Neural crest cell (in vitro differentiated cells): Measurements from ENCODE around the gene RPS6KL1. TPM values are rescaled to one million over a fixed set of nuclear protein-coding genes. Genes with fewer than 3 reads are reported as not detected.

Experiments
- DNase-seq: peaks from one replicate; pipeline ENCODE4 v3.0.0; 2021; ENCODE audit warnings: low read depth, mixed read lengths, low spot score
- H3K27ac Mint-ChIP-seq: one replicate; pipeline ENCODE4 v1.8.0; 2021; ENCODE audit warnings: mild to moderate bottlenecking, mixed read lengths; ENCODE audit not compliant: unreplicated experiment
- H3K27me3 Mint-ChIP-seq: 2 replicates; pipeline ENCODE4 v1.8.0; 2021; ENCODE audit warnings: low read depth, mild to moderate bottlenecking, mixed read lengths
- H3K36me3 Mint-ChIP-seq: 2 replicates; pipeline ENCODE4 v1.8.0; 2021; ENCODE audit warnings: low read depth, mild to moderate bottlenecking, mixed read lengths
- H3K4me1 Mint-ChIP-seq: 2 replicates; pipeline ENCODE4 v1.8.0; 2021; ENCODE audit warnings: mixed read lengths
- H3K4me3 Mint-ChIP-seq: one replicate; pipeline ENCODE4 v1.8.0; 2021; ENCODE audit warnings: mild to moderate bottlenecking, mixed read lengths
- H3K9me3 Mint-ChIP-seq: 2 replicates; pipeline ENCODE4 v1.8.0; 2021; ENCODE audit warnings: mixed read lengths
- CTCF ChIP-seq: fragments of 200-600 bp; sonication (generic); conservative IDR thresholded peaks from 2 replicates; pipeline ENCODE4 v1.5.0; 2021; ENCODE audit warnings: antibody characterized with exemption, mild to moderate bottlenecking
- total RNA-seq: library from RNA; stranded (reverse); gene quantifications from 2 replicates; pipeline ENCODE4 v1.2.1, GENCODE V29; 2021

RPS6KL1 gene
- total RNA-seq, 1 donor from 2014 or later, result 13.9 TPM

GRCh38 chr14:74888164-74889158, 34.6 kb downstream of the RPS6KL1 start:
- Mint-ChIP-seq H3K27me3 (no peaks in the 10 kb centered on the region), H3K4me3 (no peak overlapping the region), H3K4me1 (peaks cover 30% of the 10 kb centered on the region), H3K36me3 (peaks cover 4% of the 10 kb centered on the region), H3K27ac (no peak overlapping the region), H3K9me3 (no peaks in the 10 kb centered on the region)
- DNase-seq, result no peak
- no peak for TF ChIP-seq CTCF

DNA sequence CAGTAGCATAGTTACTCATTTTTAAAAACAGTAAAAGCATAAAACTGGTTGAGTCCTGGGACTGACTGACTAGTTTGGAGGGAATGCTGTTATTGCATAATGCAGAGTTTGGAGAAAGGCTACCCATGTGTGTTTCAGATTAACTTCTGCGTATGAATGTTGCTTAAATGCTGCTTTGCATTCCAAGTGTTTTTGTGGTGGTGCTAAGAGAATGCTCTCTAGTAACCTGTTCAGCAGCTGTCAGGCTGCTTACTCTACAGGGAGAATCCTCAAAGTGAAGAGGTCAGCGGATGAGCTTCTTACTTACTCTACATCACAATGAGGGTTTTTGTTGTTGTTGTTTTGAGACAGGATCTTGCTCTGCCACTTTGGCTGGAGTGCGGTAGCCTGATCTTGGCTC, 37.1 kb downstream of the RPS6KL1 start:
- Mint-ChIP-seq H3K4me3 (peak overlapping the region; percentile 60), H3K27me3 (no peaks in the 10 kb centered on the region), H3K27ac (no peak overlapping the region), H3K36me3 (no peaks in the 10 kb centered on the region), H3K9me3 (no peaks in the 10 kb centered on the region), H3K4me1 (peaks cover 46% of the 10 kb centered on the region)
- no peak for TF ChIP-seq CTCF
- no peak for DNase-seq

DNA sequence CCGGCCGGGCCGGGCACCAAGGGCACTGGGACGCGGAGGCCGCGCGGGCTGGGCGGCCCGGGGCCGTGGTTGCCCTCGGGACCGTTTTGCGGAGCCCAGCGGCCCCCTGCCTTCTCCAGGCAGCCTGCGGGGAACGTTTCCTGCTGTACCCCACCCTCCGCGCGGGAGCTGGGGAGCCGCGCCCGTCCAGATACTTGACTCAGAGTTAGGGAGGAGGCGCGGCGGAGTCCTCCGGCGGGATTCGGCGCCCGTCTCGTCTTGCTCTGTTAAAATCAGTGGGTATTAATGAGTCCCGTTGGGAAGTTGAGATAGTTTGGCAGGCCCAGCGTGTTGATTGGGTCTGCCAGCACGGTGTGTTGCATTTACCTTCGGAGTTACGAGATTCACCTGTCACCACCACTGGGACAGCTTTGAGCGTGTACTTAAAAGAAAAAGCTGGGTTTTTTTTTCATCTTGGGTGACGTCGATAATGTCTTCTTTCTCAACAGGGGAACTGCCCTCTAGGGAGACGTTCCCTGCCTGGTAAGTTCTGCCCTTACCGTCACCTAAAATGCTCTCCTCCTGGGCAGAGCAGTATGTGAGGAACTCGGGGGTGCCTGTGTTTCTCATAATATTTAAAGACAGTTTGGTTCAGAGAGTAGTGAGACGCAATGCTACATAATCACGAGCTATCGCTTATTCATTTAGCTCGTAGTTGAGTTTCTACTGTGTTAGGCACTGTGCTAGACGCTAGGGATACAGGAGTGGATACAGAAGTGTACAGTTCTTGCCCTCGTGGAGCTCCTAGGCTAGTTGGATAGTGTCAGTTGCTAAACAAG, 40.7 kb downstream of the RPS6KL1 start:
- Mint-ChIP-seq H3K9me3 (no peaks in the 10 kb centered on the region), H3K4me3 (peak overlapping the region; percentile 98), H3K36me3 (no peaks in the 10 kb centered on the region), H3K4me1 (peaks cover 50% of the 10 kb centered on the region), H3K27me3 (no peaks in the 10 kb centered on the region), H3K27ac (peak overlapping the region; percentile 99)
- no peak for TF ChIP-seq CTCF
- DNase-seq, result no peak

DNA sequence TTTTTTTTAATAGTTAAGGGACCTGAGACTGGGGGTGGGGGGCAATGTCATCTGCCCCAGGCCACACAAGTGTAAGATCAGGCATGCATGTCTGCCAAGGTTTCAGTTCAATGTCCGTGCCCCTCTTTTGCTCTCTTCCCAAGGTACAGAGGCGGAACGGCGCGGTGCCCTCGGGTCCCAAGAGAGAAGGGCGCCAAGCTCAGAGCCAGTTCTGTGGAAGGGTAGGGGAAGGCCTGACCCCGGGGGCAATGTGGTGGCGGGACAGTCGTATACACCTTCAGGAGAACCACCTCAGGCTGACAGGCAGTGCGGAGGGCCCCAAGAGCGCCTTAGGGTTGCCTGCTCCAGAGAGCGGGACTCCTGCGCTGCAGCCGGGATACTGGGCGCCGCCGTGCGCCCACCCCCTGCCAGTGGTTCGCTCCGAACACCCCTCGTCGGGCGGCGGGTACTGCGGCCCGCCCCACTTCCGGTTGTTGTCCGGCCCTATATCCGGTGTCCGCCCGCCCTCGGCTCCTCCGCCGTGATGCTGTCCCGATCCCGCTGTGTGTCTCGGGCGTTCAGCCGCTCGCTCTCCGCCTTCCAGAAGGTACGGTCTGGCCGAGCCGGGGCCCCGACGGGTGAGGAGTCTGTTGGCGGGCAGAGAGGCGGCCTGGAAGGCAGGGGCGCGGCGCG, 41.5 kb downstream of the RPS6KL1 start, which contains the start of gene DLST:
TSS of gene DLST (plus strand) at position 486 of the 672 bp plus-strand sequence. CDS start at position 524, 38 bp downstream.
- Mint-ChIP-seq H3K27ac (peak within 1 kb of the TSS; percentile 99), H3K4me3 (peak within 1 kb of the TSS; percentile 98), H3K4me1 (peaks cover 49% of the 10 kb centered on the region), H3K36me3 (no peaks in the 10 kb centered on the region), H3K27me3 (no peaks in the 10 kb centered on the region), H3K9me3 (no peaks in the 10 kb centered on the region)
- peak; percentile 92 for DNase-seq
- TF ChIP-seq CTCF, result no peak
